OCI-LY1 (cell line): ENCODE measurements around the gene ADAMTS14.

ENCODE experiments used
- CTCF ChIP-seq: fragments of 200-600 bp; sonication (generic), shearing (Covaris generic); IDR thresholded peaks from 2 replicates; pipeline ENCODE4 v1.5.1; 2017; ENCODE audit warnings: mild to moderate bottlenecking, antibody characterized with exemption, low read length, moderate library complexity, mixed read lengths
- EZH2 ChIP-seq: fragments of 200-600 bp; sonication (generic), shearing (Covaris generic); IDR thresholded peaks from 2 replicates; pipeline ENCODE4 v1.8.0; 2017; ENCODE audit warnings: borderline replicate concordance, mixed run types, mild to moderate bottlenecking, antibody characterized with exemption, low read length, moderate library complexity, mixed read lengths

- TF ChIP-seq EZH2: no peak
- no peak for TF ChIP-seq CTCF
These were observed 133.4 kb downstream of the ADAMTS14 start for GRCh38 chr10:70805619-70806215.
